Fibroblast of the aortic adventitia (primary cell): ENCODE results near the gene ZNF709. TPM values are rescaled to one million over a fixed set of nuclear protein-coding genes. Genes with fewer than 3 reads are reported as not detected.
"Not testable (repeated sequence)": the region's sequence is repeated elsewhere in the genome, so short reads cannot be mapped to it uniquely, and the experiment has no call there.

Experiments used
- DNase-seq: peaks from one replicate; pipeline ENCODE4 v3.0.0-alpha.2; 2010; ENCODE audit warnings: low read depth
- H3K4me3 ChIP-seq: 2 replicates; pipeline ENCODE4 v1.5.1; 2011; ENCODE audit warnings: low read depth, mild to moderate bottlenecking, control low read depth, low read length, moderate library complexity
- total RNA-seq: library from RNA; depleted of rRNA; stranded (reverse); fragments of >200 nt; gene quantifications from 2 replicates; pipeline ENCODE4 v1.2.3, GENCODE V29; 2012; ENCODE audit warnings: low replicate concordance
- TF ChIP-seq, protein P1 (sequence below): IDR thresholded peaks from 2 replicates; pipeline ENCODE4 v1.5.1; 2011; ENCODE audit warnings: mild to moderate bottlenecking, low read length, control low read depth, inconsistent platforms; ENCODE audit not compliant: insufficient read depth

The ZNF709 gene
- total RNA-seq, 1 donor: 1.4 TPM

DNA sequence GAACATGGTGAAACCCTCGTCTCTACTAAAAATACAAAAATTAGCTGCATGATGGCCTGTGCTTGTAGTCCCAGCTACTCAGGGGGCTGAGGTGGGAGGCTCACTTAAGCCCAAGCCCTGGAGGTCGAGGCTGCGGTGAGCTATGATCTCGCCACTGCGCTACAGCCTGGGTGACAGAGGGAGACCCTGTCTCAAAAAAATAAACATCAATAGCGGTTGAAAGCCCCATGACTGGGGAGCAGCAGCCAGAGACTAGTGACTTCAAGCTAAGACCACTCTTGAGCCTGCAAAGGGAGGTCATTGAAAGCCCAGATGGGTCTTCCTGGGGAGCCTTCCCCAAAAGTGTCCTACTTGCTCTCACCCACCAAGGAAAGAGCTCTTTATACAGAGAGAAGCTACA lies 11.9 kb upstream of the ZNF709 start:
- TF ChIP-seq, protein P1, sequence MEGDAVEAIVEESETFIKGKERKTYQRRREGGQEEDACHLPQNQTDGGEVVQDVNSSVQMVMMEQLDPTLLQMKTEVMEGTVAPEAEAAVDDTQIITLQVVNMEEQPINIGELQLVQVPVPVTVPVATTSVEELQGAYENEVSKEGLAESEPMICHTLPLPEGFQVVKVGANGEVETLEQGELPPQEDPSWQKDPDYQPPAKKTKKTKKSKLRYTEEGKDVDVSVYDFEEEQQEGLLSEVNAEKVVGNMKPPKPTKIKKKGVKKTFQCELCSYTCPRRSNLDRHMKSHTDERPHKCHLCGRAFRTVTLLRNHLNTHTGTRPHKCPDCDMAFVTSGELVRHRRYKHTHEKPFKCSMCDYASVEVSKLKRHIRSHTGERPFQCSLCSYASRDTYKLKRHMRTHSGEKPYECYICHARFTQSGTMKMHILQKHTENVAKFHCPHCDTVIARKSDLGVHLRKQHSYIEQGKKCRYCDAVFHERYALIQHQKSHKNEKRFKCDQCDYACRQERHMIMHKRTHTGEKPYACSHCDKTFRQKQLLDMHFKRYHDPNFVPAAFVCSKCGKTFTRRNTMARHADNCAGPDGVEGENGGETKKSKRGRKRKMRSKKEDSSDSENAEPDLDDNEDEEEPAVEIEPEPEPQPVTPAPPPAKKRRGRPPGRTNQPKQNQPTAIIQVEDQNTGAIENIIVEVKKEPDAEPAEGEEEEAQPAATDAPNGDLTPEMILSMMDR: no peak
- H3K4me3 ChIP-seq: no peak overlapping the region
- DNase-seq: no peak

- TF ChIP-seq, protein P1: peak; percentile 8
- DNase-seq: peak; percentile 62
- peak overlapping the region; percentile 69 for H3K4me3 ChIP-seq
Observed at GRCh38 chr19:12495002-12495802, 10.6 kb upstream of the ZNF709 start.

- DNase-seq: no peak
- no peak overlapping the region for H3K4me3 ChIP-seq
- TF ChIP-seq, protein P1: no peak
Observed at GRCh38 chr19:12494260-12494860, 9.7 kb upstream of the ZNF709 start.

DNA sequence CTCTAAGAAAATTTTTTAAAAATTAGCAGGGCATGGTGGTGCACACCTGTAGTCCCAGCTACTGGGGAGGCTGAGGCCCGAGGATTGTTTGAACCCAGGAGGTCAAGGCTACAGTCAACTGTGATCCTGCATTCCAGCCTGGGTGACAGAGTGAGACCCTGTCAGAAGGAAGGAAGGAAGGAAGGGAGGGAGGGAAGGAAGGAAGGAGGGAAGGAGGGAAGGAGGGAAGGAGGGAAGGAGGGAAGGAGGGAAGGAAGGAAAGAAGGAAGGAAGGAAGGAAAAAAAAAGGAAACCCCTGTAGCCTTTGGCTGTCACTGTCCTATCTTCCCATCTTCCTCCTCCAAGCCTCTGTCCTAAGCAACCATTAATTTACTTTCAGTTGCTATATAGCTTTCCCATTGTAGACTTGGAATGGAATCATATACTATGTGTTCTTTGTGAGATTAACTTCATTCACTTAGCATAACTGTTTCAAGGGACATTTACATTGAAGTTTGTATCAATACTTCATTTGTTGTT lies 1.7 kb upstream of the ZNF709 start:
- not testable (repeated sequence) for H3K4me3 ChIP-seq, DNase-seq

DNA sequence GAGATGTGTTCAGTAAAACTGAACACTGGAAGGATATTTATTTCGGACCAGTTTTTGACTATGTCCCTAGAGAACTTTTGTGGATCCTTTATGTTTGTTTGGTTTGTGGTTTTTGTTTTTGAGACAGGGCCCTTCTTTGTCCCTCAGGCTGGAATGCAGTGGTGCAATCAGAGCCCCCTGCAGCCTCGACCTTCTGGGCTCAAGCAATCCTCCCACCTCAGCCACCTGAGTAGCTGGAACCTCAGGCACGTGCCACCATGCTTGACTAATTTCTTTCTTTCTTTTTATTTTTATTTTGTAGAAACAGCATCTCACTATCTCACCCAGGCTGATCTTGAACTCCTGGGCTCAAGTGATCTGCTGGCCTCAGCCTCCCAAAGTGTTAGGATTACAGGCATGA lies 955 bp upstream of the ZNF709 start:
- DNase-seq: no peak
- no peak overlapping the region for H3K4me3 ChIP-seq
- TF ChIP-seq, protein P1: no peak

- no peak for DNase-seq
- TF ChIP-seq, protein P1: no peak
- H3K4me3 ChIP-seq: peak overlapping the region; percentile 99
Observed at GRCh38 chr19:12485052-12485416, 418 bp upstream of the ZNF709 start.

DNA sequence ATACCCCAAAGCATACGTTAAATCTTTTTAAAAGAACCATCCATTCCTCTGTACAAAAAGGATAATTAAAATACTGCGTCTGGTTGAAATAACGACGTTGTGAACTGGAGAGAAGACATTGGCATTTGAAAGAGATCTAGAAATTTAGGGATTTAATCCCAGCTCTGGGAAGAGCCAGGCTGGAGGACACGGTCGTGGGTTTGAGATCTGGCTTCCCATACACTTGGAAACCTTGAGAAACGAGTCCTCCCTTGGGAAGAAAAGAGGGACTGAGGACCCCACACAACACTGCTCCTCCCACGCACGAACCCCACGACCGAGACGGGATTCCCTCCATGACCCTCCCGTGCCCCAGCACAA lies 625 bp downstream of the ZNF709 start:
- TF ChIP-seq, protein P1: no peak
- H3K4me3 ChIP-seq: peak overlapping the region; percentile 99
- DNase-seq: peak; percentile 22
